Lung (tissue), 12 donors: Measurements from ENCODE around the gene BRINP1. TPM values are rescaled to one million over a fixed set of nuclear protein-coding genes. Genes with fewer than 3 reads are reported as not detected.

Source experiments
- ATAC-seq: fragments of 200-7000 bp; cut with Tn5 transposase; one replicate; pipeline ENCODE4 v1.9.1; 2020; ENCODE audit warnings: moderate number of reproducible peaks; ENCODE audit not compliant: insufficient read depth, low FRiP score
- DNase-seq, 3 donors: peaks; one replicate each; pipeline ENCODE4 v3.0.0-alpha.2; 2013 to 2017
- H3K27ac ChIP-seq, 2 donors: one replicate each; pipeline ENCODE4 v1.5.1; 2013; ENCODE audit warnings: mild to moderate bottlenecking in 2 of 2, moderate library complexity in 2 of 2, control low read depth in 1 of 2, inconsistent platforms in 1 of 2, low read depth in 1 of 2, low read length in 1 of 2
- H3K27me3 ChIP-seq, 3 donors: one replicate each; pipeline ENCODE4 v1.5.1; 2013; ENCODE audit warnings: low read length in 2 of 3; ENCODE audit not compliant: control insufficient read depth in 3 of 3, insufficient read depth in 3 of 3
- H3K36me3 ChIP-seq, 4 donors: one replicate each; pipeline ENCODE4 v1.5.1; 2013; ENCODE audit warnings: low read length in 4 of 4, mild to moderate bottlenecking in 1 of 4, moderate library complexity in 1 of 4; ENCODE audit not compliant: control insufficient read depth in 4 of 4, insufficient read depth in 4 of 4
- H3K4me1 ChIP-seq, 5 donors: one replicate each; pipeline ENCODE4 v1.5.1; 2013; ENCODE audit warnings: low read length in 5 of 5, mild to moderate bottlenecking in 2 of 5, moderate library complexity in 1 of 5; ENCODE audit not compliant: control insufficient read depth in 5 of 5, insufficient read depth in 5 of 5
- H3K4me3 ChIP-seq: one replicate; pipeline ENCODE4 v1.5.1; 2013; ENCODE audit warnings: mild to moderate bottlenecking, control low read depth, moderate library complexity
- H3K9ac ChIP-seq, 2 donors: one replicate each; pipeline ENCODE4 v1.5.1; 2013; ENCODE audit warnings: low read length in 2 of 2, control low read depth in 1 of 2; ENCODE audit not compliant: insufficient read depth in 1 of 2
- H3K9me3 ChIP-seq, 4 donors: one replicate each; pipeline ENCODE4 v1.5.1; 2013; ENCODE audit warnings: low read length in 3 of 4, mild to moderate bottlenecking in 1 of 4, moderate library complexity in 1 of 4; ENCODE audit not compliant: control insufficient read depth in 4 of 4, insufficient read depth in 3 of 4
- CTCF ChIP-seq: IDR thresholded peaks from 2 replicates; pipeline ENCODE4 v1.5.1; 2012; ENCODE audit warnings: mild to moderate bottlenecking; ENCODE audit errors: control extremely low read depth, extremely low read depth
- WGBS, 2 donors: extraction: QIAGEN DNeasy Blood & Tissue Kit; methylation state at CpG; one replicate each; pipeline ENCODE4 v1.1.7; 2013; 5-methylcytosine and 5-hydroxymethylcytosine counted together
- polyA plus RNA-seq, 2 donors: library from polyadenylated mRNA; stranded (reverse); fragments of 200-250 nt; gene quantifications; one replicate each; pipeline ENCODE4 v1.2.1, GENCODE V29; 2013
- total RNA-seq, 2 donors: library from RNA; depleted of rRNA in 1 of 2; stranded (reverse); fragments of >200 nt in 1 of 2; gene quantifications; one replicate each; pipeline ENCODE4 v1.2.1, GENCODE V29; 2014 to 2021
- donor health status: control.
- donor health status: control.
- donor health status: Bipolar disorder and iron deficiency.
- donor health status: healthy.
- donor health status: DM: yes; HTN: yes; CAD: no.

Gene BRINP1
- total and polyA plus RNA-seq, 4 donors = 0.14 to 1.4 (median 0.42) TPM

DNA sequence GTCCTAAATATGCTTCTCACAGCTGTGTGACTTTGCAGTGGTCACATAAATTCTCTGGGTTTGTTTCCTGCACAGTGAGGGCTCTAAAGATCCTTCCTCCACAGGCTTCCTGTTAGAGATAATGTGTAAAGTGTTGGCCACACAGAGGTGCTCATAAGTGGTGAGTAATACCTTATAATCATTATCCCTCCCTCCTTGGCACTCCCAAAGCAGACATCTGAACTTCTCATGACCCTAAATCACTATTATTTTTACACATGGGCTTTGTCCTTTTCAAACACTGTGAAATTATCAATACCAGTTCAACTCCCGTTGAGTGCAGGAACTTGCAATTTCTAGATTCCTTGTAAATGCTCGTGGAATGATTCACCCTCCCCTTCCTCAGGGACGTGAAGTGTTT lies 100.2 kb downstream of the BRINP1 start:
- no peaks in the 10 kb centered on the region for H3K27me3 ChIP-seq
- H3K27ac ChIP-seq = no peak overlapping the region
- DNase-seq (no peak), ATAC-seq (no peak)
- no peaks in the 10 kb centered on the region for H3K36me3 ChIP-seq
- no peak overlapping the region for H3K9ac ChIP-seq
- TF ChIP-seq CTCF = no peak
- peaks cover 0 to 2% (median 0%) of the 10 kb centered on the region in 4 donors for H3K9me3 ChIP-seq
- 15 to 26% methylated on average over 3 of the region's 3 CpGs for WGBS, 2 donors
- no peaks in the 10 kb centered on the region for H3K4me1 ChIP-seq
- no peak overlapping the region for H3K4me3 ChIP-seq

DNA sequence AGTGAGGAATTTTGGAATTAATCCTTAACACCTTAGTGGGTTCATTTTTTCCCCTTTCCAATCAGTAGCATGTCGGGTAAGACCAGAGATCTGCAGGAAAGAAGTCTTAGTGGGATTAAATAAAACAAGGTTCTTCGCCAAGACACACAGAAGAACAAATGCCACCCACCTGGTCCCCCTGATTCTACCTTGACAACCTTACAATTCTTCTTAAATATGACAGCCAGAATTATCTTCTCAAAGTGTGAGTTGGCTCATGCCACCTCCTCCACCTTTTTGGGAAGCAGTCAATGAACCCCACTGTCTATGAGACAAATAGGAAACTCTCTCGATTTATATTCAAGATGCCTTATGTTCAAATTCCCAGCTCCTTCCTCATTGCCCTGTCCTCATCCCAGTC lies 105.1 kb downstream of the BRINP1 start:
- no peak for TF ChIP-seq CTCF

GRCh38 chr9:119257592-119257991 lies 111.6 kb downstream of the BRINP1 start:
- Histone ChIP-seq H3K36me3 (no peaks in the 10 kb centered on the region), H3K9me3 (no peaks in the 10 kb centered on the region), H3K27ac (no peak overlapping the region), H3K9ac (no peak overlapping the region), H3K4me1 (no peaks in the 10 kb centered on the region), H3K4me3 (no peak overlapping the region), H3K27me3 (peaks cover 0 to 2% (median 0%) of the 10 kb centered on the region in 3 donors)
- DNase-seq (no peak), ATAC-seq (no peak)
- no peak for TF ChIP-seq CTCF
- 54 to 73% methylated on average over 4 of the region's 4 CpGs for WGBS, 2 donors

More for the DNA sequence above, 105.1 kb downstream of the BRINP1 start:
- DNase-seq = no peak
- no peak for ATAC-seq
- Histone ChIP-seq H3K4me1 (no peaks in the 10 kb centered on the region), H3K4me3 (no peak overlapping the region), H3K9ac (no peak overlapping the region), H3K27me3 (no peaks in the 10 kb centered on the region), H3K9me3 (peaks cover 0 to 2% (median 0%) of the 10 kb centered on the region in 4 donors), H3K36me3 (no peaks in the 10 kb centered on the region), H3K27ac (no peak overlapping the region)
- WGBS, 2 donors = 86 to 88% methylated on average over 3 of the region's 3 CpGs

GRCh38 chr9:119255116-119255515 lies 114.1 kb downstream of the BRINP1 start:
- Histone ChIP-seq H3K27ac (no peak overlapping the region), H3K9me3 (peaks cover 0 to 1% (median 0%) of the 10 kb centered on the region in 4 donors), H3K9ac (no peak overlapping the region), H3K36me3 (no peaks in the 10 kb centered on the region), H3K4me3 (no peak overlapping the region), H3K4me1 (no peaks in the 10 kb centered on the region), H3K27me3 (peaks cover 0 to 2% (median 0%) of the 10 kb centered on the region in 3 donors)
- DNase-seq = no peak
- WGBS, 2 donors = 64 to 67% methylated on average over 3 of the region's 3 CpGs
- no peak for TF ChIP-seq CTCF
- ATAC-seq = no peak
